SKM-1 (cell line): ENCODE results near the gene MYORG.
"Not testable (repeated sequence)": the region's sequence is repeated elsewhere in the genome, so short reads cannot be mapped to it uniquely, and the experiment has no call there.

Source experiments
- DNase-seq: peaks from one replicate; lab custom pipeline; 2025; ENCODE audit not compliant: unreplicated experiment; lab: John Stamatoyannopoulos, UW

Gene MYORG

GRCh38 chr9:34370335-34370969 is 6.2 kb downstream of the MYORG start:
- DNase-seq, result no peak

- no peak for DNase-seq
These were observed 7.1 kb downstream of the MYORG start for GRCh38 chr9:34369636-34370035.

- DNase-seq, result not testable (repeated sequence)
These were observed 7.9 kb downstream of the MYORG start for GRCh38 chr9:34368796-34369195.

GRCh38 chr9:34367751-34368410 is 8.8 kb downstream of the MYORG start:
- DNase-seq, result not testable (repeated sequence)

GRCh38 chr9:34366365-34366764 is 10.3 kb downstream of the MYORG start:
- DNase-seq, result no peak

GRCh38 chr9:34365282-34365681 is 11.4 kb downstream of the MYORG start:
- DNase-seq, result no peak

GRCh38 chr9:34363619-34364351 is 12.9 kb downstream of the MYORG start:
- DNase-seq, result no peak

- no peak for DNase-seq
These were observed 14.0 kb downstream of the MYORG start for GRCh38 chr9:34362614-34363214.

GRCh38 chr9:34352957-34353356 is 23.7 kb downstream of the MYORG start:
- not testable (repeated sequence) for DNase-seq

GRCh38 chr9:34352122-34352652 is 24.5 kb downstream of the MYORG start:
- DNase-seq, result not testable (repeated sequence)

- DNase-seq, result no peak
These were observed 27.4 kb downstream of the MYORG start for GRCh38 chr9:34349324-34349723.

- no peak for DNase-seq
These were observed 28.9 kb downstream of the MYORG start for GRCh38 chr9:34347800-34348158.

GRCh38 chr9:34346873-34347799 is 29.6 kb downstream of the MYORG start:
- no peak for DNase-seq

- DNase-seq, result no peak
These were observed 33.1 kb downstream of the MYORG start for GRCh38 chr9:34343605-34344004.

- no peak for DNase-seq
These were observed 33.6 kb downstream of the MYORG start for GRCh38 chr9:34343090-34343489.

- DNase-seq, result no peak
These were observed 34.9 kb downstream of the MYORG start for GRCh38 chr9:34341659-34342295.

GRCh38 chr9:34338665-34339385 is 37.9 kb downstream of the MYORG start:
- DNase-seq, result no peak

GRCh38 chr9:34338079-34338478 is 38.6 kb downstream of the MYORG start:
- DNase-seq, result not testable (repeated sequence)

GRCh38 chr9:34337403-34337802 is 39.3 kb downstream of the MYORG start:
- no peak for DNase-seq
